Astrocyte of the cerebellum (primary cell): ENCODE results near the gene DIPK1B.

Source experiments
- DNase-seq: peaks from one replicate; pipeline ENCODE4 v3.0.0-alpha.2; 2011; ENCODE audit warnings: low read depth
- H3K4me3 ChIP-seq: 2 replicates; pipeline ENCODE4 v1.5.1; 2011; ENCODE audit warnings: mild to moderate bottlenecking, low read depth, low read length, moderate library complexity
- in situ Hi-C: cut with HindIII; loops from 2 replicates; pipeline ENCODE4 v1.10.0; 2017; ENCODE audit warnings: low sequenced_read_pairs
- TF ChIP-seq, protein P1 (sequence below): IDR thresholded peaks from 2 replicates; pipeline ENCODE4 v1.5.1; 2012; ENCODE audit warnings: low read length, low read depth, moderate library complexity, mild to moderate bottlenecking; ENCODE audit errors: missing control alignments

Gene DIPK1B

DNA sequence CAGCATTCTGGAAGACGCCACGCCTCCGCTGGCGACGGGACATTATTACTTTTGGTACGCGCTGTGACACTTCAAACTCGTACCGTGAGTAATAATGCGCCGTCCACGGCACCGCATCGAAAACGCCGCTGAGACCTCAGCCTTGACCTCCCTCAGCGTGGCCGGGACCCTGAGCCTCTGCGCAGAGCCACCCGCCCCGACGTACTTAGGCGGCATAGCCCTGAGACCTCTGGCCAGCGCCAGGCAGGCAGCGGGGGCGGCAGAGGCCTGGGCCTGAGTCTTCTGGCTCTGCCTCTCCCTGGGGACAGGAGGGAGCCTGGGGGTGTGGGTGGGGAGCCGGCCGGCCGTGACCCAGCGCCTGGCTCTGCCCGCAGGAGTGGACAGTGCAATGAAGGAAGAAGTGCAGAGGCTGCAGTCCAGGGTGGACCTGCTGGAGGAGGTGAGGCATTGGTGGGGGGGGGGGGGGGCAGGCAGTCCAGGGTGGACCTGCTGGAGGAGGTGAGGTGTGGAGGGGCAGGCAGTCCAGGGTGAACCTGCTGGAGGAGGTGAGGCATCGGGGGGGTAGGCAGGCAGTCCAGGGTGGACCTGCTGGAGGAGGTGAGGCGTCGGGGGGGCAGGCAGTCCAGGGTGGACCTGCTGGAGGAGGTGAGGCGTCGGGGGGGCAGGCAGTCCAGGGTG, 41.7 kb upstream of the DIPK1B start:
- TF ChIP-seq, protein P1, sequence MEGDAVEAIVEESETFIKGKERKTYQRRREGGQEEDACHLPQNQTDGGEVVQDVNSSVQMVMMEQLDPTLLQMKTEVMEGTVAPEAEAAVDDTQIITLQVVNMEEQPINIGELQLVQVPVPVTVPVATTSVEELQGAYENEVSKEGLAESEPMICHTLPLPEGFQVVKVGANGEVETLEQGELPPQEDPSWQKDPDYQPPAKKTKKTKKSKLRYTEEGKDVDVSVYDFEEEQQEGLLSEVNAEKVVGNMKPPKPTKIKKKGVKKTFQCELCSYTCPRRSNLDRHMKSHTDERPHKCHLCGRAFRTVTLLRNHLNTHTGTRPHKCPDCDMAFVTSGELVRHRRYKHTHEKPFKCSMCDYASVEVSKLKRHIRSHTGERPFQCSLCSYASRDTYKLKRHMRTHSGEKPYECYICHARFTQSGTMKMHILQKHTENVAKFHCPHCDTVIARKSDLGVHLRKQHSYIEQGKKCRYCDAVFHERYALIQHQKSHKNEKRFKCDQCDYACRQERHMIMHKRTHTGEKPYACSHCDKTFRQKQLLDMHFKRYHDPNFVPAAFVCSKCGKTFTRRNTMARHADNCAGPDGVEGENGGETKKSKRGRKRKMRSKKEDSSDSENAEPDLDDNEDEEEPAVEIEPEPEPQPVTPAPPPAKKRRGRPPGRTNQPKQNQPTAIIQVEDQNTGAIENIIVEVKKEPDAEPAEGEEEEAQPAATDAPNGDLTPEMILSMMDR, result no peak
- no peak for DNase-seq
- in situ Hi-C loops, result loop anchor here (10.0 kb wide), 1 partner anchor 116 kb away; no protein-coding TSS in a partner anchor
- H3K4me3 ChIP-seq, result no peak overlapping the region

DNA sequence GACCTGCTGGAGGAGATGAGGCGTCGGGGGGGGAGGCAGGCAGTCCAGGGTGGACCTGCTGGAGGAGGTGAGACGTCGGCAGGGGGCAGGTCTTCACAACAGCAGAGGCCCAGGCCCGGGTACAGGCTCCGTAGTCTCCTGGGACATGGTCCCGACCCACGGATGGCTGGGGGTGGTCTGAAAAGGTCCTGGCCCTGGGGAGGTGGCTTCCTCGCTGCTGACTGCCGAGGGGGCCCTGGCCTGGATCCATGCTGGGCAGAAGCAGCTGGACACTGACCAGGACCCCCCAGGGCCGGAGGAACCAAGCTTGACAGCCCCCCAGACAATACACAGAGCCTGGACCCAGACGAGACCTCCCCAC, 41.1 kb upstream of the DIPK1B start:
- DNase-seq, result no peak

DNA sequence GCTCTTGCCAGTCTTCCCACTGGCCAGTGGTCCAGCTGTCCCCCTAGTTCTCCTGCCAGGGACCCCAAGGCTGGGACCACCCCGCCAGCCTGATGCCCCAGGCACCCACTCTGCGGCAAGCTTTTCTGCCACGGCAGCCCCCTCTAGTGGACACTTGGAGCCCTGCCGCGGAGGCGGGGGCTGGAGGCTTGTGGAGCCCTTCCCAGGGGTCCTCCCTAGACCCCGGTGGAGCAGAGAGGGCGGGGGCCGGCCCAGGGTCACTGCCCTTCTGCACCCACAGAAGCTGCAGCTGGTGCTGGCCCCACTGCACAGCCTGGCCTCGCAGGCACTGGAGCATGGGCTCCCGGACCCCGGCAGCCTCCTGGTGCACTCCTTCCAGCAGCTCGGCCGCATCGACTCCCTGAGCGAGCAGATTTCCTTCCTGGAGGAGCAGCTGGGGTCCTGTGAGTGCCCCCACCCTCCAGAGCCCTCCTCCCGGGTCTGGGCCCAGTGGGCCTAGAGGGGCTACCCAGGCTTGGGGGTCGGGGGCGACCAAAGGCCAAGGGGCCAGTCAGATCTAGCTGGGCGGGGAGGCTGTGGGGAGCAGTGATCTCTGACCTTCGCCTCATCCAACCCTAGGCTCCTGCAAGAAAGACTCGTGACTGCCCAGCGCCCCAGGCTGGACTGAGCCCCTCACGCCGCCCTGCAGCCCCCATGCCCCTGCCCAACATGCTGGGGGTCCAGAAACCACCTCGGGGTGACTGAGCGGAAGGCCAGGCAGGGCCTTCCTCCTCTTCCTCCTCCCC, 40.5 kb upstream of the DIPK1B start:
- in situ Hi-C loops, result loop anchor here (10.0 kb wide), 1 partner anchor 117 kb away; no protein-coding TSS in a partner anchor
- no peak for DNase-seq
- TF ChIP-seq, protein P1, result peak; percentile 90
- H3K4me3 ChIP-seq, result no peak overlapping the region

More for the DNA sequence above, 41.1 kb upstream of the DIPK1B start:
- in situ Hi-C loops, result loop anchor here (10.0 kb wide), 1 partner anchor 116 kb away; no protein-coding TSS in a partner anchor
- no peak overlapping the region for H3K4me3 ChIP-seq
- TF ChIP-seq, protein P1, result no peak

DNA sequence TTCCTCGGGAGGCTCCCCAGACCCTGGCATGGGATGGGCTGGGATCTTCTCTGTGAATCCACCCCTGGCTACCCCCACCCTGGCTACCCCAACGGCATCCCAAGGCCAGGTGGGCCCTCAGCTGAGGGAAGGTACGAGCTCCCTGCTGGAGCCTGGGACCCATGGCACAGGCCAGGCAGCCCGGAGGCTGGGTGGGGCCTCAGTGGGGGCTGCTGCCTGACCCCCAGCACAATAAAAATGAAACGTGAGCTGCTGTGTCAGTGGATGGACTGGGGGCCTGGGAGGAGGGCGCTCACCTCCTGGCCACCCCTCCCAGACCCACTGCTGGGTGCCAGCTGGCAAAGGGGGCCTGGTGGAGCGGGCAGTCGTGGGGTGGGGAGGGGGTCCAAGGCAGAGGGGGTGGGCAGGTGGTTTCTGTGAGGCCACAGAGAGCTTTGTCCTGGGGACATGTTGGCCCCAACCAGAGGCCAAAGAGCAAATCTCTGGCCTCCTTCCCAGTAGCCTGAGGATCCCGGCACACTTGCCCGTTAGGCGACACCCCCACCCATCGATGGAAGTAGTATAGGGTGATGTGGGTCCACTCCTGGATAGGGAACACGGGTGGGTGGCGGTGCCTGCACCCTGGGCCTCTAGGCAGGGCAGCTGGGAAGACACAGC, 39.8 kb upstream of the DIPK1B start:
- in situ Hi-C loops, result loop anchor here (10.0 kb wide), 1 partner anchor 118 kb away; no protein-coding TSS in a partner anchor
- no peak for DNase-seq
- H3K4me3 ChIP-seq, result no peak overlapping the region
- TF ChIP-seq, protein P1, result no peak

DNA sequence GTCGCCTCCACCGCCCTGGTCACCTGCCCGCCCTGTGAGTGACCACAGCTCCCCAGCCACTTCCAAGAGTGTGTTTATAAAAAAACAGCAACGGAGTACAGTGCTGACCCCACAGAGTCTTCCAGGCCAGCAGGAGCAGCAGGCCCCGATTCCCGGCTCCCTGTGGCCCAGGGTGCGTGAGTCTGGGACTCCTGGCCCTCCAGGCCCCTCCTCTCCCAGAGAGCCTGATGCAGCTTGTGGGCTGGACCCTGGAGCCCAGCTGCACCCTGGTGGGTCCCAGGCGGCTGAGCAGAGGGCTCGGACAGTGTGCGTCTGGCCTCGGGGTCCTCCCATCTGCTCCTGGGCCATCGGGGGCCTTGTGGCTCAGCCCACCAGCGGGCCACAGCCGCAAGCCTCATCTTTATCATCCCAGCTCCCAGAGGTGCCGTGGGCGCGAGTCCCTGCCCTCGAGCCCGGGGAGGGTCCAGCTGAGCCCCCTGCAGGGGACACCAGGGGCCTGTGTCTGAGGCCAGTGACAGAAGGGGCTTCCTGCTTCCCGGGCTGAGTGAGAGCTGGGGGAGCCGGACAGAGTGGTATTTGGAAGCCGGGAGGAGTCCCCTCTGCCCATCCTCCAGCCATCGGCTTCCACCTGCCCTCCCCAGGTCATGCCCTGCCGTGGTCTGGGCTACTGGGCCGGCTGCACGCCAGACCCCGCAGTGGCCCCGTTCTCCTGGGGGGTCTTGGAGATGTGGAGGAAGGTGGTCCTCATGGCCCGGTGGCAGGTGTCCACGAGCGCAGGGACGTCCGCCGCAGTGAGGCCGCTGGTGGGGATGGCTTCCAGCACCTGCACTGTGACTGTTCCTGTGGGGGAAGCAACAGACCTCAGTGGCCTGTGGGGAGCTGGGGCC, 39.0 kb upstream of the DIPK1B start:
- in situ Hi-C loops, result loop anchor here (10.0 kb wide), 1 partner anchor 119 kb away; no protein-coding TSS in a partner anchor
- no peak overlapping the region for H3K4me3 ChIP-seq
- no peak for DNase-seq
- TF ChIP-seq, protein P1, result no peak
